ENCODE data around the gene ABCC12.

ABCC12 gene

GRCh38 chr16:48123104-48123788 is 32.5 kb downstream of the ABCC12 start:
- Histone ChIP-seq H3K4me3 (ENCODE audit: low read length) (no peak overlapping the region), H2BK120ac (ENCODE audit: low read depth, low read length) (no peak overlapping the region), H3K36me3 (ENCODE audit: control insufficient read depth, insufficient read depth, low read length) (no peaks in the 10 kb centered on the region), H3K4me1 (ENCODE audit: control insufficient read depth, low read depth, low read length) (no peaks in the 10 kb centered on the region), H3K18ac (ENCODE audit: low read length) (no peak overlapping the region), H3K4ac (ENCODE audit: low read depth, low read length) (no peak overlapping the region), H3K27ac (ENCODE audit: low read depth, low read length) (no peak overlapping the region), H3K9ac (ENCODE audit: low read length) (no peak overlapping the region), H3K27me3 (ENCODE audit: insufficient read depth, low read length, poor library complexity) (no peaks in the 10 kb centered on the region), H3K79me2 (ENCODE audit: control insufficient read depth, insufficient read depth, low read length) (no peaks in the 10 kb centered on the region), H2BK5ac (ENCODE audit: low read length) (no peak overlapping the region), H3K56ac (ENCODE audit: low read length) (no peak overlapping the region), H3K79me1 (ENCODE audit: low read length) (no peaks in the 10 kb centered on the region), H3K4me2 (ENCODE audit: low read length) (no peak overlapping the region), H2BK15ac (replicated peaks; ENCODE audit: low read depth) (no peak overlapping the region), H4K8ac (ENCODE audit: low read depth, low read length) (no peak overlapping the region), H3K23ac (ENCODE audit: low read length) (no peak overlapping the region), H2AK5ac (ENCODE audit: low read length) (no peak overlapping the region), H4K5ac (ENCODE audit: low read length) (no peak overlapping the region)
- peak; percentile 88 for DNase-seq
- no CpG with 5 or more reads among the region's 5 CpGs for WGBS (ENCODE audit: extremely low coverage, insufficient coverage, low lambda C conversion rate)

- no peak overlapping the region for H2AK5ac ChIP-seq (ENCODE audit: low read length)
- H3K4me2 ChIP-seq (ENCODE audit: low read length): no peak overlapping the region
- H3K4me3 ChIP-seq (ENCODE audit: low read length): no peak overlapping the region
- no peak for DNase-seq
- no peak overlapping the region for H3K27ac ChIP-seq (ENCODE audit: low read depth, low read length)
- H3K36me3 ChIP-seq (ENCODE audit: control insufficient read depth, insufficient read depth, low read length): no peaks in the 10 kb centered on the region
- H3K18ac ChIP-seq (ENCODE audit: low read length): no peak overlapping the region
- no peaks in the 10 kb centered on the region for H3K79me1 ChIP-seq (ENCODE audit: low read length)
- no peak overlapping the region for H2BK120ac ChIP-seq (ENCODE audit: low read depth, low read length)
- no peak overlapping the region for H3K56ac ChIP-seq (ENCODE audit: low read length)
- no peak overlapping the region for H3K4ac ChIP-seq (ENCODE audit: low read depth, low read length)
- H3K23ac ChIP-seq (ENCODE audit: low read length): no peak overlapping the region
- H3K27me3 ChIP-seq (ENCODE audit: insufficient read depth, low read length, poor library complexity): no peaks in the 10 kb centered on the region
- no peak overlapping the region for H4K5ac ChIP-seq (ENCODE audit: low read length)
- no peak overlapping the region for H3K9ac ChIP-seq (ENCODE audit: low read length)
- no peak overlapping the region for H2BK5ac ChIP-seq (ENCODE audit: low read length)
- no CpG with 5 or more reads among the region's 5 CpGs for WGBS (ENCODE audit: extremely low coverage, insufficient coverage, low lambda C conversion rate)
- no peak overlapping the region for H2BK15ac ChIP-seq (replicated peaks; ENCODE audit: low read depth)
- no peaks in the 10 kb centered on the region for H3K79me2 ChIP-seq (ENCODE audit: control insufficient read depth, insufficient read depth, low read length)
- H4K8ac ChIP-seq (ENCODE audit: low read depth, low read length): no peak overlapping the region
- no peaks in the 10 kb centered on the region for H3K4me1 ChIP-seq (ENCODE audit: control insufficient read depth, low read depth, low read length)
Measured at GRCh38 chr16:48121276-48121675, 34.5 kb downstream of the ABCC12 start.

GRCh38 chr16:48118841-48119240 is 37.0 kb downstream of the ABCC12 start:
- Histone ChIP-seq H2BK120ac (ENCODE audit: low read depth, low read length) (no peak overlapping the region), H3K4ac (ENCODE audit: low read depth, low read length) (no peak overlapping the region), H3K18ac (ENCODE audit: low read length) (no peak overlapping the region), H3K9ac (ENCODE audit: low read length) (no peak overlapping the region), H3K4me2 (ENCODE audit: low read length) (no peak overlapping the region), H3K79me1 (ENCODE audit: low read length) (no peaks in the 10 kb centered on the region), H2BK15ac (replicated peaks; ENCODE audit: low read depth) (no peak overlapping the region), H2BK5ac (ENCODE audit: low read length) (no peak overlapping the region), H3K27ac (ENCODE audit: low read depth, low read length) (no peak overlapping the region), H3K4me1 (ENCODE audit: control insufficient read depth, low read depth, low read length) (no peaks in the 10 kb centered on the region), H4K8ac (ENCODE audit: low read depth, low read length) (no peak overlapping the region), H3K56ac (ENCODE audit: low read length) (no peak overlapping the region), H3K4me3 (ENCODE audit: low read length) (no peak overlapping the region), H3K79me2 (ENCODE audit: control insufficient read depth, insufficient read depth, low read length) (no peaks in the 10 kb centered on the region), H4K5ac (ENCODE audit: low read length) (no peak overlapping the region), H3K23ac (ENCODE audit: low read length) (no peak overlapping the region), H2AK5ac (ENCODE audit: low read length) (no peak overlapping the region), H3K36me3 (ENCODE audit: control insufficient read depth, insufficient read depth, low read length) (no peaks in the 10 kb centered on the region), H3K27me3 (ENCODE audit: insufficient read depth, low read length, poor library complexity) (no peaks in the 10 kb centered on the region)
- DNase-seq: no peak
- no CpG with 5 or more reads among the region's 2 CpGs for WGBS (ENCODE audit: extremely low coverage, insufficient coverage, low lambda C conversion rate)

- WGBS (ENCODE audit: extremely low coverage, insufficient coverage, low lambda C conversion rate): no CpG with 5 or more reads among the region's 22 CpGs
- H3K56ac ChIP-seq (ENCODE audit: low read length): peak overlapping the region; percentile 69
- no peak overlapping the region for H4K8ac ChIP-seq (ENCODE audit: low read depth, low read length)
- no peak overlapping the region for H3K27ac ChIP-seq (ENCODE audit: low read depth, low read length)
- no peak overlapping the region for H4K5ac ChIP-seq (ENCODE audit: low read length)
- H2BK15ac ChIP-seq (replicated peaks; ENCODE audit: low read depth): no peak overlapping the region
- peak; percentile 90 for DNase-seq
- peak overlapping the region; percentile 48 for H2BK5ac ChIP-seq (ENCODE audit: low read length)
- H3K18ac ChIP-seq (ENCODE audit: low read length): peak overlapping the region; percentile 15
- no peaks in the 10 kb centered on the region for H3K27me3 ChIP-seq (ENCODE audit: insufficient read depth, low read length, poor library complexity)
- H3K4me1 ChIP-seq (ENCODE audit: control insufficient read depth, low read depth, low read length): no peaks in the 10 kb centered on the region
- H3K79me2 ChIP-seq (ENCODE audit: control insufficient read depth, insufficient read depth, low read length): no peaks in the 10 kb centered on the region
- H3K9ac ChIP-seq (ENCODE audit: low read length): no peak overlapping the region
- no peak overlapping the region for H3K23ac ChIP-seq (ENCODE audit: low read length)
- no peaks in the 10 kb centered on the region for H3K36me3 ChIP-seq (ENCODE audit: control insufficient read depth, insufficient read depth, low read length)
- H2BK120ac ChIP-seq (ENCODE audit: low read depth, low read length): no peak overlapping the region
- H3K79me1 ChIP-seq (ENCODE audit: low read length): no peaks in the 10 kb centered on the region
- no peak overlapping the region for H3K4me3 ChIP-seq (ENCODE audit: low read length)
- H3K4ac ChIP-seq (ENCODE audit: low read depth, low read length): peak overlapping the region; percentile 22
- H2AK5ac ChIP-seq (ENCODE audit: low read length): no peak overlapping the region
- H3K4me2 ChIP-seq (ENCODE audit: low read length): no peak overlapping the region
Measured at GRCh38 chr16:48117217-48118105, 38.3 kb downstream of the ABCC12 start.

- Histone ChIP-seq H2BK15ac (replicated peaks; ENCODE audit: low read depth) (no peak overlapping the region), H3K27ac (ENCODE audit: low read depth, low read length) (no peak overlapping the region), H2AK5ac (ENCODE audit: low read length) (no peak overlapping the region), H3K27me3 (ENCODE audit: insufficient read depth, low read length, poor library complexity) (no peaks in the 10 kb centered on the region), H3K23ac (ENCODE audit: low read length) (no peak overlapping the region), H4K5ac (ENCODE audit: low read length) (no peak overlapping the region), H3K4ac (ENCODE audit: low read depth, low read length) (no peak overlapping the region), H3K79me1 (ENCODE audit: low read length) (no peaks in the 10 kb centered on the region), H2BK5ac (ENCODE audit: low read length) (no peak overlapping the region), H3K36me3 (ENCODE audit: control insufficient read depth, insufficient read depth, low read length) (no peaks in the 10 kb centered on the region), H3K4me1 (ENCODE audit: control insufficient read depth, low read depth, low read length) (no peaks in the 10 kb centered on the region), H2BK120ac (ENCODE audit: low read depth, low read length) (no peak overlapping the region), H3K4me2 (ENCODE audit: low read length) (no peak overlapping the region), H3K9ac (ENCODE audit: low read length) (no peak overlapping the region), H3K79me2 (ENCODE audit: control insufficient read depth, insufficient read depth, low read length) (no peaks in the 10 kb centered on the region), H3K4me3 (ENCODE audit: low read length) (no peak overlapping the region), H3K56ac (ENCODE audit: low read length) (no peak overlapping the region), H4K8ac (ENCODE audit: low read depth, low read length) (no peak overlapping the region), H3K18ac (ENCODE audit: low read length) (no peak overlapping the region)
- DNase-seq: no peak
- no CpG with 5 or more reads among the region's 14 CpGs for WGBS (ENCODE audit: extremely low coverage, insufficient coverage, low lambda C conversion rate)
Measured at GRCh38 chr16:48115299-48115698, 40.5 kb downstream of the ABCC12 start.

Data from mesendoderm (in vitro differentiated cells).